NCI-H510A (cell line): Measurements from ENCODE around the gene OSBPL10.
"Not testable (repeated sequence)": the region's sequence is repeated elsewhere in the genome, so short reads cannot be mapped to it uniquely, and the experiment has no call there.

Experiments used
- DNase-seq: peaks from one replicate; lab custom pipeline; 2025; lab: John Stamatoyannopoulos, UW

OSBPL10 gene, protein sequence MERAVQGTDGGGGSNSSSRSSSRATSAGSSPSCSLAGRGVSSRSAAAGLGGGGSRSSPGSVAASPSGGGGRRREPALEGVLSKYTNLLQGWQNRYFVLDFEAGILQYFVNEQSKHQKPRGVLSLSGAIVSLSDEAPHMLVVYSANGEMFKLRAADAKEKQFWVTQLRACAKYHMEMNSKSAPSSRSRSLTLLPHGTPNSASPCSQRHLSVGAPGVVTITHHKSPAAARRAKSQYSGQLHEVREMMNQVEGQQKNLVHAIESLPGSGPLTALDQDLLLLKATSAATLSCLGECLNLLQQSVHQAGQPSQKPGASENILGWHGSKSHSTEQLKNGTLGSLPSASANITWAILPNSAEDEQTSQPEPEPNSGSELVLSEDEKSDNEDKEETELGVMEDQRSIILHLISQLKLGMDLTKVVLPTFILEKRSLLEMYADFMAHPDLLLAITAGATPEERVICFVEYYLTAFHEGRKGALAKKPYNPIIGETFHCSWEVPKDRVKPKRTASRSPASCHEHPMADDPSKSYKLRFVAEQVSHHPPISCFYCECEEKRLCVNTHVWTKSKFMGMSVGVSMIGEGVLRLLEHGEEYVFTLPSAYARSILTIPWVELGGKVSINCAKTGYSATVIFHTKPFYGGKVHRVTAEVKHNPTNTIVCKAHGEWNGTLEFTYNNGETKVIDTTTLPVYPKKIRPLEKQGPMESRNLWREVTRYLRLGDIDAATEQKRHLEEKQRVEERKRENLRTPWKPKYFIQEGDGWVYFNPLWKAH

DNA sequence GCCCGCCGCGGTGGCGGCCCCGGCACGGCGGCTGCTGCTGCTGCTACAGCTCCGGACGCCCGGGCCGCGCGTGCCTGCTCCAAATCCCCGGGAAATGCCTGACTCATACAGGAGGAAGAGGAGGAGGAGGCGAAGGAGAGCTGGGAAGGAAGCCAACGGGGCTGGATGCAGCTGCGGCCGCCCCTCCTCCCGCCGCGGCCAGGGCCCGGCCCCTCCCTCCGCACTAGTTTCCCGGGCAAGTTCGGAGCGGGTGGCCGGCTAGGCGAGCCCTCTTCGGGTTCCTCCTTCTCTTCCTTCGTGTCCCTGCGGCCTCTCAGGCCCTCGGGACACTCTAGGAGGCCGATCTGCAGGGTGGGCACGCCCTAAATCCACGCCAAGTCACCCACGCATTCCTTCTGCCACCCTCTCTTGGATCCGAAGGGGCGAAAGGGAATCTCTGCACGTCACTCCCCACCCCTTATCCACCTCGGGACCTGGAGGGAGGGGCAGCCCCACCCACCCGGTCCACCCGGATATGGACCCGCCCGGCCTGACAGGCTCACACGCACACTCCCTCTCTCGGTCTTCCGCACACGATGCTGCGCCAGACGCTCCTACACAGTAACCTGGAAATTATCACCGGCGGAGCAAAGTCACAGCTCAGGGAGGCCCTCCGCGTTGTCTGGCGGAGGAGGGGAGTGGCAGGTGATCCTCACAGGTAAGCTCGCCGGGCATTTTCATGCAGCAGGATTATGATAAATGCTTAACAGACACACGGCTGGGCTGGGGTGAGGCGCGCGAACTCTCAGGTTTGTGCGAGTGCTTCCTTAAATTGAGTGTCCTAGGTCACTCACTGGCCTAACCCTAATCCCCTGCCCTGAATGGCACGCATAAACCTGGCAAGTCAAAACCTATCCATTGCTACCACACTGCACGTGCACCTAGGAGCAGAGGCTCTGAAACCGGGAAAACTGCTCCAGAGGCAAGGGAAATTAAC, at the start of gene OSBPL10, which contains the start of gene ZNF860:
Gene OSBPL10 (minus strand): TSS at position 57 of the 976 bp plus-strand sequence. CDS start 83 bp downstream, outside the sequence.
Gene ZNF860 (plus strand): TSS at position 545 of the 976 bp plus-strand sequence. CDS start 7,330 bp downstream, outside the sequence.
- DNase-seq = peak; percentile 25

- DNase-seq = no peak
Observed at GRCh38 chr3:32026593-32026992, 45.5 kb upstream of the OSBPL10 start.

GRCh38 chr3:32022947-32023346, 41.9 kb upstream of the OSBPL10 start:
- DNase-seq = no peak

- no peak for DNase-seq
Observed at GRCh38 chr3:32021748-32022147, 40.7 kb upstream of the OSBPL10 start.

- DNase-seq = no peak
Observed at GRCh38 chr3:32021155-32021554, 40.1 kb upstream of the OSBPL10 start.

- DNase-seq = no peak
Observed at GRCh38 chr3:32018757-32019564, 37.9 kb upstream of the OSBPL10 start.

DNA sequence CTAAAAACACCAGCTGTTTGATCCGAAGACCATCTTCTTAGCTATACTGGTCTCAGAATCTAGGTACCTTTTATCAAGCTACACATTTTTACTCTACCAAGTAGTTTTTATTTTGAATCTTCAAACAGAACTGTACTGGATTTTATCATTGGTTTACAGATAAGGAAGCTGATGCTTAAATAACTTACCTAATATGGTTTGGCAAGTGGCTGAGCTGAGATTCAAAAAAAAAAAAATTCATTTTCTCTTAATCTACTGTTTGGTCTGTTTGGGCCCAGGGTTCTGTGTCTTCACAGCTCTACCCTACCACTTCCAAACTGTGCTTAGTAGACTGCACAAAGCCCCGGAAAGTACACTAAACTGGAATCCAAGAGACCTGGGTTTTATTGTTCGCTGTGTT, 36.2 kb upstream of the OSBPL10 start:
- no peak for DNase-seq

DNA sequence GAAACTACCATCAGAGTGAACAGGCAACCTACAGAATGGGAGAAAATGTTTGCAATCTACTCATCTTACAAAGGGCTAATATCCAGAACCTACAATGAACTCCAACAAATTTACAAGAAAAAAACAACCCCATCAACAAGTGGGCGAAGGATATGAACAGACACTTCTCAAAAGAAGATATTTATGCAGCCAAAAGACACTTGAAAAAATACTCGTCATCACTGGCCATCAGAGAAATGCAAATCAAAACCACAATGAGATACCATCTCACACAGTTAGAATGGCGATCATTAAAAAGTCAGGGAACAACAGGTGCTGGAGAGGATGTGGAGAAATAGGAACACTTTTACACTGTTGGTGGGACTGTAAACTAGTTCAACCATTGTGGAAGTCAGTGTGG, 34.6 kb upstream of the OSBPL10 start:
- DNase-seq = not testable (repeated sequence)

GRCh38 chr3:32010699-32011098, 29.6 kb upstream of the OSBPL10 start:
- not testable (repeated sequence) for DNase-seq

DNA sequence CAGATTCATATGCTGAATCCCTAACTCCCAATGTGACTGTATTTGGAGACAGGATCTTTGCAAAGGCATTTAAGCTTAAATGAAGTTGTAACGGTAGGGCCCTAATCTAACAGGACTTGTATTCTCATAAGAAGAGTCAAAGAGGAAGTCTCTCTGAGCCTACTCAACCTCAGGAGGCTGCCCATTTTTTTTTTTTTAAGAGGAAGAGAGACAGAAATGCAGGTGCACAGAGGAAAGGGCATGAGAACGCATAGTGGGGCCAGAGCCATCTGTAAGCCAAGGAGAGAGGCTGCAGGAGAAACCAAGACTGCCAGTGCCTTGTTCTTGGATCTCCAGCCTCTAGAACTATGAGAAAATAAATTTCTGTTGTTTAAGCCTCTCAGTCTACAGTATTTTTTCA, 28.9 kb upstream of the OSBPL10 start:
- DNase-seq = no peak

- no peak for DNase-seq
Observed at GRCh38 chr3:32009101-32009500, 28.0 kb upstream of the OSBPL10 start.

DNA sequence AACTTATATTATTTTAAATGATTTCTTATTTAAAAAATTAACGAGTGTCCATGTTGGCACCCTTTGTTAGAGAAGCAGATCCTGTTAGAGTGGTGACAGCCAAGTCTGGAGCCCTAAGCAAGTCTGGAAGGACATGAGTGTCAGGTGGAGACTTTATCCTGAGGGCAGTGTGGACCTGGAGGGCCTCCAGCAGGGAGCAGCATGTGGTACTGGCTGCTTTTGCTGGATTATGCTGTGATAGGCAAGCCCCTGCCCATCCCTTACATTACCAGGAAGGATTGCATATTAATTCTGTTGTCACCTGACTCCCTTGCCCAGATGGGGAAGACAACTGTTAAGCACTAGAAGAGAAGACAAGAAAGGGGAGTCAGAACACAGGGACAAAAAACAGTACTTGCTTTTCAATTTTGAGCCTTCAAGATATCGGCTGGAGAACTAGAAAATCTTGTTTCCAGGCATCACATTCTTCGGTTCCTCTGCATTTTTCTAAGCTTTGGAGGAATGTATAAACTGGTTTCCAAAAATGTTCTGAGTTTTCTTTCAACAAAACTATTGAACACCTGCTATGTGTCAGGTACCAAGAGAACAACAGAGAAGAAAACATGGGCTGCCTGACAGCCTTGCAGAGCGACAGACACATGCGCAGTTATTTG, 23.2 kb upstream of the OSBPL10 start:
- no peak for DNase-seq

DNA sequence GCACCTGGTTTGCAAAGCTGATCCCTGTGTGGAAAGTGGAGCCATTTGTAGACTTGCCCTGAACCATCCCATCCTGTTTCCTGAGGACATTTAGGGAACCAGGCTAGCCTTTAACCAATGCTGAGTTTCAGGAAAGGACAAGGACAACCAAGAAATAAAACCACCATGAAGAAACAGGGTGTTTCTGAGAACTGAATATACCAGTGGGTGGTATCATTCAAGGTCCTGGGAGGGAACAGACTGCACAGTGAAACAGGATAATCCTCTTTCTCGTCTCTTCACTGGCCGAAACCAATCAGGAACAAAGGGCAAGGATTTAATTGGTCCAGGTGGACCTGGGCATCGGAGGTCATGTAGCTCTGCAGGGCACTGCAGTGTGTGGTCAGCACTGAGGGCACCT, 22.3 kb upstream of the OSBPL10 start:
- DNase-seq = no peak

DNA sequence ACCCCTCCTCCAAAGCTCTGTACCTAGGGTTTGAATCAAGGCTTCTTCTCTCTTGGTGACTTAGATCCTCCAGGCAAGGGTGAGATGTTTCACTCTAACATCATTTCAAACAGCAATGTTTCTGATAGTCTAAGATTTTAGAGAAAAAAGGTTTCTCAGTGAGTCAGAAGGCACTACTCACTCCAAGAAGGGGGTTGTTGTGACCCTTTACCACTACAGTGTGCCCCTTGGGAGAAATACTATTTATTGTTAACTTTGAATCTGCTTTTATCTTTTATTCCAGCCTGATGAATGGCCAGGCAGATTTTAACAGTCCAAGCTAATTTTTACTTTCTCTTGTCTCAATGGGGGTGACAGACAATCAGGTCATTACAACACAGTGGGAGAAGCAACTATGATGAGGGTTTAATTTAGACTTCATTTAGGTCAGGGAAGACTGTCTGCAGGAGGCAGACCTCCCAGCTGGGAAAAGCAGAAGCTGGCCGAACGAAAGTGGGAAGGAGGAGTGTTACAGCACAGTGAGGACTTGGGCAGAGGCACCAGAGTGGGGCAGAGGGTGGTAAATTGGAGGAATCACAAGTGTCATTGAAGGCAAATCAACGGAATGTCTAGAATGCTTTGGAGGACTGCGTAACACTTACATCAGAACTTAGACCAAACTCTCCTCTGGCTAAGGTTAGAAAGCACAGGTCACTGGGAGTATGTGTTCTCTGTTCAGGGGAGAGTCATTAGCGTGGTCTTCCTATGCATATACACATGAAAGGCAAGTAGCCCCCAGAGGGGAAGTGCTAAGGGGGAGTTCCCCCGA, 21.7 kb upstream of the OSBPL10 start:
- no peak for DNase-seq

GRCh38 chr3:32000877-32001276, 19.8 kb upstream of the OSBPL10 start:
- no peak for DNase-seq

DNA sequence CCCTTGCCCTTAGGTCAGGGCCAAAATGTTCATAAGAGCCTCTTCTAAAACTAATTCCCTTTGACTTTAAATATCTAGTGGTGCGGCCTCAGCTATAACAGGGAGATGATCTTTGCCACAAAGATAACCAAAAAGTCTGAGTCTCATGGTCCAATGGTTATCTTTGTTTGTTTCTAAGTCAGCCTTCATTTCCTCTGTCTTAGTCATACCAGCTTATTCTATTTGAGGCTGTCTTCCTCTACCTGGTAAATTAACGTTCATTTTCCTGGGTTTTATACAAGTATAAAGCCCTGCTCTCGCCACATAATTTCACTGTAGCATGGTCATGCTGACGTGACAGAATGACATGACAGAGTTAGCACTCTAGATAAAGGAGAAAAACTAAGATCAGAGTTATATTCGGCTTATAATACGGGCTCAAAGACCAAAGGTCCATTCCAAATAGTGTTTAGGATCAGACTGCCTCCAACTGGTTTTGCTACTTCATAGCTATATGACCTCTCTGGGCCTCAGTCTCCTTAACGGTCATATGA, 18.9 kb upstream of the OSBPL10 start:
- DNase-seq = no peak

DNA sequence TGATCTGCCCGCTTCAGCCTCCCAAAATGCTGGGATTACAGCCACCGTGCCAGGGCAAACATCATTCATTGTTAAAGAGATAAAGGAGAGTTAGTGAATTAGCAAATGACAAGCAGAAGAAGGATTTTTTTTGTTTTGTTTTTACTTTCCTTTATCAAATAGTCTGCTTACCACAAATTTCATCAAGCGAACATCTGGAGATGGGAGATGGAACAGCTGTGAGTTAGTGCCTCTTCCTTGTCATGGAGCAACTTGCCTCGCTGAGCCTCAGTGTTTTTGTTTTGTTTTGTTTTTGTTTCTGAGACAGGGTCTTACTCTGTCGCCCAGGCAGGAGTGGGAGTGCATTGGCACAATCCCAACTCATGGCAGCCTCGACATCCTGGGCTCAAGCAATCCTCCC, 16.4 kb upstream of the OSBPL10 start:
- DNase-seq = no peak

GRCh38 chr3:31996195-31996594, 15.1 kb upstream of the OSBPL10 start:
- DNase-seq = no peak

DNA sequence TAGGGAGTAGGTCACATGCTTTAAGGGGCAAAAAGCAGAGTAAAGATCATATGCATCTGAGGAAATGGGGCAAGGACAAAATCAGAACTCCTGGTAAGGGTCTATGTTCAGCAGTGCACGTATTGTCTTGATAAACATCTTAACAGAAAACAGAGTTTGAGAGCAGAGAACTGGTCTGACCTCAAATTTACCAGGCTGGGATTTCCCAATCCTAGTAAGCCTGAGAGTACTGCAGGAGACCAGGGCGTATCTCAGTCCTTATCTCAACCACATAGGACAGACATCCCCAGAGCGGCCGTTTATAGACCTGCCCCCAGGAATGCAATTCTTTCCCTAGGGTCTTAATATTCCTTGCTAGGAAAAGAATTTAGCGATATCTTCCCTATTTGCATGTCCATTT, 14.0 kb upstream of the OSBPL10 start:
- not testable (repeated sequence) for DNase-seq
